GM12864 (cell line): Measurements from ENCODE around the gene CYFIP2.

Source experiments
- DNase-seq: peaks from one replicate; pipeline ENCODE4 v3.0.0-alpha.2; 2011; ENCODE audit warnings: low read depth
- H3K4me3 ChIP-seq: 2 replicates; pipeline ENCODE4 v1.5.1; 2011; ENCODE audit warnings: mild to moderate bottlenecking, low read depth, low read length, control low read depth
- TF ChIP-seq, protein P1 (sequence below): IDR thresholded peaks from 2 replicates; pipeline ENCODE4 v1.5.1; 2011; ENCODE audit warnings: low read depth, mild to moderate bottlenecking, moderate library complexity, low read length, control low read depth, inconsistent platforms; ENCODE audit errors: missing control alignments

CYFIP2 gene

DNA sequence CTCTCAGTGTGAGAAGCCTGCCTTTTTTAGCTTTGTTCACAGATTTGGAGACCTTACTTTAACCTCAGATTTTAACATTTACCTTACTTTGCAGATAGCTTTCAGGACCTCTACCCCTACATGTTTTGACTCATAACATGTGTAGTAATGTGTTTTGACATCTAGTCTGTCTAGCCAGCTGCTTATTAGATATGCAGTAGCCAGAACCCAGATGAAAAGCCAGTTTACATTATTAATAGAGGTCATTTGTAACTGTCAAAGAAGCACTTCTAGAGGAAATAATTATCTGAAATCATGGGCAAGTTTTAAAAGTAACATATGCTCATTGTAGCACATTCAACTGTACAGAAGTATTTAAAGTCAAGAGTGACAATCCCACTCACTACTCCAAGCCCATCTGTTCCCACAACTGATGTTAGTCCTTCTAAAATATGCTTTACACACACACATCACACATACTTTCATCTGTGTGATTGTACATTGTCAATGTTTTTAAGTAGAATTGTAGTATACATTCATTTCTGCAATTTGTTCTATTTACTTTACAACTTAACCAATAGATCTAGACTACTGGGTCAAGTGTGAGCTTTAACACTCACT lies 122.3 kb downstream of the CYFIP2 start:
- H3K4me3 ChIP-seq = no peak overlapping the region
- DNase-seq = no peak
- TF ChIP-seq, protein P1, sequence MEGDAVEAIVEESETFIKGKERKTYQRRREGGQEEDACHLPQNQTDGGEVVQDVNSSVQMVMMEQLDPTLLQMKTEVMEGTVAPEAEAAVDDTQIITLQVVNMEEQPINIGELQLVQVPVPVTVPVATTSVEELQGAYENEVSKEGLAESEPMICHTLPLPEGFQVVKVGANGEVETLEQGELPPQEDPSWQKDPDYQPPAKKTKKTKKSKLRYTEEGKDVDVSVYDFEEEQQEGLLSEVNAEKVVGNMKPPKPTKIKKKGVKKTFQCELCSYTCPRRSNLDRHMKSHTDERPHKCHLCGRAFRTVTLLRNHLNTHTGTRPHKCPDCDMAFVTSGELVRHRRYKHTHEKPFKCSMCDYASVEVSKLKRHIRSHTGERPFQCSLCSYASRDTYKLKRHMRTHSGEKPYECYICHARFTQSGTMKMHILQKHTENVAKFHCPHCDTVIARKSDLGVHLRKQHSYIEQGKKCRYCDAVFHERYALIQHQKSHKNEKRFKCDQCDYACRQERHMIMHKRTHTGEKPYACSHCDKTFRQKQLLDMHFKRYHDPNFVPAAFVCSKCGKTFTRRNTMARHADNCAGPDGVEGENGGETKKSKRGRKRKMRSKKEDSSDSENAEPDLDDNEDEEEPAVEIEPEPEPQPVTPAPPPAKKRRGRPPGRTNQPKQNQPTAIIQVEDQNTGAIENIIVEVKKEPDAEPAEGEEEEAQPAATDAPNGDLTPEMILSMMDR = no peak

DNA sequence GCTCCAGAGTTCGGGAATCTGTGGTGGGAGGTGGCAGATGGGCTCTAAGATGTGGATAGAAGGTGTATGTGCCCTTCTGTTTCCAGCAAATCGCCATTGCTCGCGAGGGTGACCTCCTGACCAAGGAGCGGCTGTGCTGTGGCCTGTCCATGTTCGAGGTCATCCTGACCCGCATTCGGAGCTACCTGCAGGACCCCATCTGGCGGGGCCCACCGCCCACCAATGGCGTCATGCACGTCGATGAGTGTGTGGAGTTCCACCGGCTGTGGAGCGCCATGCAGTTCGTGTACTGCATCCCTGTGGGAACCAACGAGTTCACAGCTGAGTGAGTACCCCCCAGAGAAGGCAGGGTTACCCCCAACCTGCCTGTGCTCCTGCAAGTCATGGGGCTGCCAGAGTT lies 123.2 kb downstream of the CYFIP2 start:
- TF ChIP-seq, protein P1 = no peak
- no peak for DNase-seq
- H3K4me3 ChIP-seq = no peak overlapping the region

DNA sequence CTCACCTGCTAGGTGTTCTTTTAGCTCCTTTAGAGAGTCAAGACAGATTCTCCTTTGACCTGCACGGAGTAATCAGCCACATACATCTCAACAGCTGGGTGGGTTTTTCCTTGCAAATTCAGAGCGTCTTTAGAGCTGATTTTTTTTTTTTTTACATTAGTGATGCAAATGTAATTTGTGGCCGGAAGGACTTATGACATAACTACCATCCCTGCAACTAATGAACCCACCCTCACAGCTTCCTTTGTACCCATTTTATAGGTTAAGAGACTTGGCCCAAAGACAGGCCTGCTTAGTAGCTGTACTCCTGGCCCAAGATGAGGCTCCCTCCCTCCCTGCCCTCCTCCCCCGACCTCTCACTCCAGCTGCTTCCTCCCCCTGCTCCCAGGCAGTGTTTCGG lies 124.2 kb downstream of the CYFIP2 start:
- DNase-seq = no peak
- TF ChIP-seq, protein P1 = no peak
- no peak overlapping the region for H3K4me3 ChIP-seq

DNA sequence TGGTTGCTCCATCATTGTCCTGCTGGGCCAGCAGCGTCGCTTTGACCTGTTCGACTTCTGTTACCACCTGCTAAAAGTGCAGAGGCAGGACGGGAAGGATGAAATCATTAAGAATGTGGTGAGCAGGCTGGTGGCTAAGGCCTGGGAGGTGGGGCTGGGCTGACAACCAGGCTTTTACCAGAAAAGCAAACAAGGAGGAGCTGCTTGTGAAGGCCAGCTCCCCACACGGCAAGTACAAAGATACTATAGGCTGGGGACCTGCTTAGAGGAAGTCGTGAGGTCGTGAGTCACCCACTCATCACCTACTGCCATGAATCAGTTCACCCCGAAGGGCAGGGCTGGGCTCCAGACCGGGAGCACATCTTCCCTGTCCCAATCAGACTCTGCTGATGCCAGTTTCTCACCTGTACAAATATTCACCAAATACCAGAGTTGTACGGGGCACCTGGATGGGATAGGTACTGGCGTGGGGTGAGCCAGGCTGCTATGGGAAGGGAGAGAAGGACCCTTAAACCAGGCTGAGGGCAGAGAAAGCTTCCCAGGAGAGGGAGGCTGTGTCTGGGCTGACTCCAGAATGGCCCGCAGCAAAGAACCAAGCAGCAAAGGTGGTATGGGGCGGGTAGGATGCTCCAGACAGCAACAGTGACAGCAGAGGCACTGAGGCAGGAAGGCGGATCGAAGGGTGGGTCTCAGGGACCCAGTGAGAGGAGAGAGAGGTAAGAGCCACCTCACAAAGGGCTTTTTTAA lies 124.8 kb downstream of the CYFIP2 start:
- H3K4me3 ChIP-seq = no peak overlapping the region
- DNase-seq = no peak
- TF ChIP-seq, protein P1 = no peak

DNA sequence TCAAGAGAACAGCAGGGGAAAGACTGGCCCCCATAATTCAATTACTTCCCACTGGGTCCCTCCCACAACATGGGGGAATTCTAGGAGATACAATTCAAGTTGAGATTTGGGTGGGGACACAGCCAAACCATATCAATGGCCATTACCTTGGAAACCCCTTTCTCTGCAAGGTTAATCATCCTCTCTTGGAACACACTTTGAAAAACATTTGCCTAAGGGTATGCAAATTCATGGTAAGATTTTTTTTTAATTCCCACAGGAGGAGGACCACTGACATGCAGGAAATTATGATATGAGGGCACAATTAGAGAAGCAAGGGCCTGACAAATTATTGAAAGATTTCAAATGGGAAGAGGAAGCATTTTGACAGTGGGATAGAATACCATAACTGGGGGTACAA lies 132.4 kb downstream of the CYFIP2 start:
- H3K4me3 ChIP-seq = no peak overlapping the region
- TF ChIP-seq, protein P1 = no peak
- no peak for DNase-seq

DNA sequence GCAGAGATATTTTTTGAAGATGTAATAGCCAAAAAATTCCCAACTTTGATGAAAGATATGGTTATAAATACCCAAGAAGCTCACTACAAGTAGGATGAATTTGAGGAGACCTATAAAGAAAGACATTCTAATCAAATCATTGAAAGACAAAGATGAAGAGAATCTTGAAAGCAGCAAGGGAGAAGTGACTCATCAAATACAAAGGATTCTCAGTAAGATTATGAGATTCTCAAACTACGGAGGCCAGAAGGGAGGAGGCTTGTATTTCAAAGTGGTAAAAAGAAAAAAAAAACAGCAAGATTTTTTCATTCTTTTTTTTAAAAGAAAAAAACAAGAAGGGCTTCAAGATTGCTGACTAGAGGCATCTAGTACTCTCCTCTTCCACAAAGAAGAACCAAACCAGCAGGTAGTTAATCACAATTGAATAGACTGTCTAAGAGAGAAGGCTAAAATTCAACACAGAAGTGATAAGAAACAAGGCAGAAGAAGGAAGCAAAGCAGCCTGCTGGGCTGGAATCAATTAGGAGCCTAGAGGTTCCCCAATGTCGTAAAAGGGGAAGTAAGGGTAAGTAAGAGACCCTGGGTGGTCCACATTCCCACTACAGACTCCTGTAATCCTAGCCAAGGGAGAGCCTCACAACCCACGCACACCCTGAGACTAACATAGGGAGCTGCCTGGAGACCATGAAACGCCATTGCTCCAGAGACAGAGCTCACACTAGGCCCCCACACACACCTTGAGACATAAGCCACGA lies 135.0 kb downstream of the CYFIP2 start:
- DNase-seq = no peak
- H3K4me3 ChIP-seq = no peak overlapping the region
- TF ChIP-seq, protein P1 = no peak
